ENCODE measurements around the gene FERMT1.

DNA sequence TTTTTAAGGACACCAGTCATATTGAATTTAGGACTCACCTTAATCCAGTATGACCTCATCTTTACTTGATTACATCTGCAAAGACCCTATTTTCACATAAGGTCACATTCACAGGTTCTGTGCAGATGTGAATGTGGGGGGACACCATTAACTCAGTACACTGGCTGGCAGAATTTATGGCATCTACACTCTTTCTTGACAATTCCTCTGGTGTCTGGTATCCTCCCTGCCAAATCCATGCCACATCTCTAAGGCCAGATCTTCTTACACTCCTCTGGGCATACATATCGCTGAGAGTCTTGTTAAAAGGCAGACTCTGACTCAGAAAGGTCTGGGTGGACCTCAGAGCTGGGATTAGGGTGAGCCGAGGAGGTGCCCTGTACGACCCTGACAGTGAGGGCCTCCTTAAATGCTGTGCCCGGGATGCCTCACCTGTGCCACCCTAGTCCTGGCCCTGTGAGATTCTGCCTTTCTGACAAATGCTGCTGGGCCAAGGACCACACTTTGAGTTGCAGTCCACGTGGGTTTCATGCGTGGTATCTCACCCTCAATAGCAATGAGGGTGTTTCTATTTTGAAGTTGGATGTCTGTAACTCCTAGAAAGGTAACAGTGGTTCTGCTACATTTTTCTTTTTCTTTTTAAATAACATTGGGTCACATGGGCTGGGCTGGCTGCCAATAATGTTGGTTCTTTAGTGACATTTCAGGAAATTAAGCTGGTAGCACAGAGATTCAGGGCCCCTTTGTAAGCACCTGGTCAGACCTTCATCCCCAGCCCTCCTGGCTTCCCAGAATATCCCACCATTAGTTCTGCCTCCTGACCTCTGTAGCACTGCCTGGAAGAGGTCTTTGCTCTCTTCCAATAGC, 51.8 kb downstream of the FERMT1 start:
- TF ChIP-seq, protein P1, sequence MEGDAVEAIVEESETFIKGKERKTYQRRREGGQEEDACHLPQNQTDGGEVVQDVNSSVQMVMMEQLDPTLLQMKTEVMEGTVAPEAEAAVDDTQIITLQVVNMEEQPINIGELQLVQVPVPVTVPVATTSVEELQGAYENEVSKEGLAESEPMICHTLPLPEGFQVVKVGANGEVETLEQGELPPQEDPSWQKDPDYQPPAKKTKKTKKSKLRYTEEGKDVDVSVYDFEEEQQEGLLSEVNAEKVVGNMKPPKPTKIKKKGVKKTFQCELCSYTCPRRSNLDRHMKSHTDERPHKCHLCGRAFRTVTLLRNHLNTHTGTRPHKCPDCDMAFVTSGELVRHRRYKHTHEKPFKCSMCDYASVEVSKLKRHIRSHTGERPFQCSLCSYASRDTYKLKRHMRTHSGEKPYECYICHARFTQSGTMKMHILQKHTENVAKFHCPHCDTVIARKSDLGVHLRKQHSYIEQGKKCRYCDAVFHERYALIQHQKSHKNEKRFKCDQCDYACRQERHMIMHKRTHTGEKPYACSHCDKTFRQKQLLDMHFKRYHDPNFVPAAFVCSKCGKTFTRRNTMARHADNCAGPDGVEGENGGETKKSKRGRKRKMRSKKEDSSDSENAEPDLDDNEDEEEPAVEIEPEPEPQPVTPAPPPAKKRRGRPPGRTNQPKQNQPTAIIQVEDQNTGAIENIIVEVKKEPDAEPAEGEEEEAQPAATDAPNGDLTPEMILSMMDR (IDR thresholded peaks at IDR 0.05): no peak
- no peak for TF ChIP-seq POLR2A (IDR thresholded peaks at IDR 0.05)

Measured in ovary (tissue), 3 donors.